Omental fat pad (tissue), 4 donors: ENCODE results near the gene PLCB4. TPM values are rescaled to one million over a fixed set of nuclear protein-coding genes. Genes with fewer than 3 reads are reported as not detected.

Experiments used
- ATAC-seq: fragments of 150-250 bp; one replicate; pipeline ENCODE4 v1.9.1; 2016; ENCODE audit warnings: mild to moderate bottlenecking, moderate library complexity; ENCODE audit not compliant: low FRiP score
- DNase-seq: peaks from one replicate; pipeline ENCODE4 v3.0.0-alpha.2; 2019; ENCODE audit warnings: low spot score
- total RNA-seq, 4 donors: library from RNA; depleted of rRNA; stranded (reverse); fragments of >200 nt; gene quantifications; one replicate each; pipeline ENCODE4 v1.1.0, GENCODE V29; 2016
- TF ChIP-seq, protein P1 (sequence below), 3 donors: fragments of 450-650 bp; IDR thresholded peaks; one replicate each; pipeline ENCODE4 v1.5.1; 2016 to 2017; ENCODE audit warnings: antibody characterized with exemption in 3 of 3, mild to moderate bottlenecking in 3 of 3, moderate library complexity in 2 of 3

The PLCB4 gene
- total RNA-seq, 4 donors from 2014 or later = 6.6 to 18.4 (median 11.4) TPM

DNA sequence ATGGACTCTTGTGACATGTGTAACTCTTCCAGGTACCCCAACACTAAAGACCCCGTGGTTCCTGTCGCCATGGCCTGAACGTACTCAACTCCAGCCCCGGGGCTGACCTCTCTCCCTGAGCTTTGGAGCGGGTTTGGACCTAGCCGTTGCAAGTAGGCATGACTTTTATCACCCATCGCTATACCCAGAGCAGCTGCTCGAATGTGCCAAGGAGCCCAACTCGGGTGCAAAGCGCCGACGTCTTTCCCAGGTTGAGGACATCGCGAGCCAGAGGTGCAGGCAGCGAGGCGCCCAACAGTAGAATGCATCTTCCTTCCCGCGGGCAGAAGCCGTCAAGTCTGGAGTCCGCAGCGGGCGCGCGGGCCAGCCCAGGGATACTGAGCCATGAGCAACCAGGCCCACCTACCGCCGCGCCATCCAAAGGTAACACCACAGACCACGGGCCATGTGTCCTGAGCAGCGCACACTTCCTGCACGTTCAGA, 439.9 kb downstream of the PLCB4 start:
- TF ChIP-seq, protein P1, sequence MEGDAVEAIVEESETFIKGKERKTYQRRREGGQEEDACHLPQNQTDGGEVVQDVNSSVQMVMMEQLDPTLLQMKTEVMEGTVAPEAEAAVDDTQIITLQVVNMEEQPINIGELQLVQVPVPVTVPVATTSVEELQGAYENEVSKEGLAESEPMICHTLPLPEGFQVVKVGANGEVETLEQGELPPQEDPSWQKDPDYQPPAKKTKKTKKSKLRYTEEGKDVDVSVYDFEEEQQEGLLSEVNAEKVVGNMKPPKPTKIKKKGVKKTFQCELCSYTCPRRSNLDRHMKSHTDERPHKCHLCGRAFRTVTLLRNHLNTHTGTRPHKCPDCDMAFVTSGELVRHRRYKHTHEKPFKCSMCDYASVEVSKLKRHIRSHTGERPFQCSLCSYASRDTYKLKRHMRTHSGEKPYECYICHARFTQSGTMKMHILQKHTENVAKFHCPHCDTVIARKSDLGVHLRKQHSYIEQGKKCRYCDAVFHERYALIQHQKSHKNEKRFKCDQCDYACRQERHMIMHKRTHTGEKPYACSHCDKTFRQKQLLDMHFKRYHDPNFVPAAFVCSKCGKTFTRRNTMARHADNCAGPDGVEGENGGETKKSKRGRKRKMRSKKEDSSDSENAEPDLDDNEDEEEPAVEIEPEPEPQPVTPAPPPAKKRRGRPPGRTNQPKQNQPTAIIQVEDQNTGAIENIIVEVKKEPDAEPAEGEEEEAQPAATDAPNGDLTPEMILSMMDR (IDR thresholded peaks at IDR 0.05) = no peak
- ATAC-seq = no peak
- no peak for DNase-seq

DNA sequence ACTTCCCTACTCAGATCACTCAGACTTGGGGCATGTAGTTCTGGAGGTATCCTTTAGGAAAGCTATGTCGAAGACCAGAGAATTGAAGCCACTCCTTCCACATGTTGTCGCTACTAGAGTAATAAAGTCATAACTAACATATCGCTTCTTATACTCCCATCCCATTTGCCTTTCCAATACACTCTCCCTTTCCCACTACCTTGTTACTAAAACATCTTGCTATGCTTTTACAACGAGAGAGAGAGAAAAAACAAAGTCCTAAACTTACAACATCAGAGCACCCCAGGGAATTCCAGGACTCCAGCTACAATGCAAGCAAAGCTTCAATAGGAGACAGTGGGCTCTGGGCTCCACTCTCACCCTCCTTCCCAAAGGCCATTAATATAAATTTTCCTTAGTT, 440.4 kb downstream of the PLCB4 start:
- TF ChIP-seq, protein P1 (IDR thresholded peaks at IDR 0.05) = no peak

DNA sequence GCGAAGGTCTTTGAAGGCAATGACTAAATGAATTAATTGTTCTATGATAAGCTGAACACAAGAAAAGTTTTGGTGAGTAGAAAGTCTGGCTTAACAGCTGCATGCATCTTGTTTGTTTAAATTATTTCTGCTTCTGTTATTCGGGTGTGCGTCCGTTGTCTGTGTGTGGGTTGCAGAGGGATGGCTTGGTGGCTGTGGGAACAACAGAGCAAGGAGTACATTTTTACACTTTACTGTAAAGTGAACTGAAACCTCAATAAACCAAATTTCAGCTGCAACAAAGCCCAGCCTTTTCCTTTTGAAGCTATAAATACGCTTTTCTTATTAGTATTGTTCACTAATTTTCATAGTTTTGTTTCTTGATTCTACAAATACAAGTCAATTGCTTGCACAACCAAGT, 442.0 kb downstream of the PLCB4 start:
- TF ChIP-seq, protein P1 (IDR thresholded peaks at IDR 0.05) = no peak
- ATAC-seq (no peak), DNase-seq (no peak)

More for the DNA sequence above, 440.4 kb downstream of the PLCB4 start:
- no peak for ATAC-seq
- no peak for DNase-seq

DNA sequence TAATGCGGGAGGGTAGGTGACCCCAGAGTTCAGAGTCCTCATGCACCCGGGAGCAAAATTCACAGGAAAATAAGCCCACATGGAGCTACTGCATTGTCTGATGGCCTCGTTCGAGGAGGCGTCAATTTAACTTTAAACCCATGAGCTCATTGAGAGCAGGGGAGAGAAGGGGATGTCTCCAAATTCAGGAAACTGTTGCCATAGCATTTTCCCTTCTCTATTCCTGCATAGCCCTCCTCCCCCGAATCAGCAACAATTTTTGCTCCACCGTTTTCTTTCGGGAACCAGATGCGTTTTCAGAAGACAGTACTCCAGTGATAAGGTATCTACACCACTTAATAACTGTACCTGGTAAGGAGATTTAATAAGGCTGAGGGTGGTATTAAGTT, 445.2 kb downstream of the PLCB4 start:
- TF ChIP-seq, protein P1 (IDR thresholded peaks at IDR 0.05) = no peak
- DNase-seq = no peak
- no peak for ATAC-seq

DNA sequence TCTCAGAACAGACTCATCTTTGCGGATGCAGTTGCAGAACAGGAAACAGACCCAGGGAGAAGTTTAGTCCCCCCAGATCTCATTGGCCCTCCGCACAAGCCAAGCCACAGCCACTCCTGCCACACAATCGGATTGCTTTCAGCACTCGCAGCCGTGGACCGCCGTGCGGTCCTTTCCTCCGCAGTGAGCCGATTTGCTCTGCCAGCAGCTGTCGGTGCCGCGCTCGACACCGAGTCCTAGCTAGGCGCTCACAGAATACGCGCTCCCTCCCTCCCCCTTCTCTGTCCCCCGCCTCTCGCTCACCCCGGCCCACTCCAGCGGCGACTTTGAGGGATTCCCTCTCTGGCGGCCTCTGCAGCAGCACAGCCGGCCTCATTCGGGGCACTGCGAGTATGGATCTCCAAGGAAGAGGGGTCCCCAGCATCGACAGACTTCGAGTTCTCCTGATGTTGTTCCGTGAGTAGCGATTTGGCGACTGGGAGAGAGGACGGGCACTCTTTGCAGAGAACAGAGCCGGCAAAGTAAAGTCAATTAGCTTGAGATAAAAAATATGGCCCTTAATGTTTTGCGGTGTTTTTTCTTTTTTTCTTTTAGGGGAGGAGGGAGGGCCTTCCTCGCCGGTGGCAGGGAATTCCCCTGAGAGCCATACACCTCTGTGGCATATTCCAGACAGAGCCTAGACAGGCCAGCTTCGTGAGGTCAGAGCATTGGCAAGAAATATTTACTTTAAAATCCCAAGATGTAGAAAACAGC, 445.8 kb downstream of the PLCB4 start, which contains the start of gene LAMP5:
Gene LAMP5, plus strand, starts transcription at position 130 of the 753 bp plus-strand sequence. Its CDS starts 263 bp downstream, at position 393.
- ATAC-seq (no peak), DNase-seq (no peak)
- TF ChIP-seq, protein P1 (IDR thresholded peaks at IDR 0.05) = no peak

DNA sequence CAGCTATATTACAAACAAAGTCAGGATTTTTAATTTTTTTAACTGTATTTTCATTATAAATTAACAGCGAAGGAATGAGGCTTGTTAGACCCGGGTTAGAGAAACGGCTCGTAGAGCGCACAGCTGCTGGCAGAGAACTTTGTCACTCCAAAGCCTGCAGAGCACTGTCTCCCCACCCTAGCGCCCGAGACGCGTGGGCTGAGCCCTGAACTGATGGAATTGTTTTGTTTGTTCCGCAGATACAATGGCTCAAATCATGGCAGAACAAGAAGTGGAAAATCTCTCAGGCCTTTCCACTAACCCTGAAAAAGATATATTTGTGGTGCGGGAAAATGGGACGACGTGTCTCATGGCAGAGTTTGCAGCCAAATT, 446.3 kb downstream of the PLCB4 start:
- DNase-seq = no peak
- TF ChIP-seq, protein P1 (IDR thresholded peaks at IDR 0.05) = no peak

DNA sequence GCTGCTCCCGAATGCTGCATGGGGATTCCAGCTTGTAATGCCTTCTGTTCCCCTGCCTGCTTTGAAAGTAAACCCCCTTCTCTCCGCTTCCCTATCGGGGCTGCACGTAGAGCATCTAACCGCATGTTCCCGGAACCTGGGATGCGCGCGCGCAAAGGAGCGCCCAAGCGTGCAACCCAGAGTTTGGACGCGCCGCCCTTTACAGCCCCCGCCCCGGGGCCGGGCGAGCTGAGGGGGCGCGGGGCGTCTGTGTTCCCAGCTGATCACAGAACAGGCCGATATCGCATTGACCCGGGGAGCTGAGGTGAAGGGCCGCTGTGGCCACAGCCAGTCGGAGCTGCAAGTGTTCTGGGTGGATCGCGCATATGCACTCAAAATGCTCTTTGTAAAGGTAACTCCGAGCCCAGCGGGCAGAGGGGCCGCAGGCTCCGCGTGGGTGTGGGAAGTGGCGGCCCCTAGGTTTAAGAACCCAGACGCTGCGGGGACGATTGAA, 446.9 kb downstream of the PLCB4 start:
- no peak for DNase-seq
- no peak for ATAC-seq
- TF ChIP-seq, protein P1 (IDR thresholded peaks at IDR 0.05) = no peak

More for the DNA sequence above, 446.3 kb downstream of the PLCB4 start:
- no peak for ATAC-seq
